ENCODE data around the gene SMG7. TPM values are rescaled to one million over a fixed set of nuclear protein-coding genes. Genes with fewer than 3 reads are reported as not detected.

The SMG7 gene
- polyA plus RNA-seq, 1 experiment = 35.1 TPM

DNA sequence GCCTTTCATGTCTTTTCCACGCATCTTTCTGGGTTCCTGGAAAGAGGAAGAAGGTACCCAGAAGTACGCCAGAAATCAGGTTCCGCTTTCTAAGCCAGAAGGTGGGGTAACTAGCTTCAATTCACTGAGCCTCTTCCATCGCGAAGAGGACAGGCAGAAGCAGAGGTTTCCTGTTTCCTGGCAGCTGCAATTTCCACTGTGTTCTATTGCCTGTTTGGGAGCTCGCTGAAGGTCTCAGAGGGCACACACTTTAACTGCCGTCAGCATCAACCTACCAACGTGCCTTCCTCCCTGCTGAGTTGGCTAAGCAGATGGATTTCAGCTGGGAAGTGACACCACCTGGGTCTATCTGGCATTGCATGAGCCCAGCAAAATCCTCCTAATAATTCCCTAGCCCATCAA is 108.0 kb downstream of the SMG7 start:
- CTCF ChIA-PET = interaction anchor here (0.7 to 1.2 kb wide), 5 partner anchors 11 to 618 kb away, joined by 3 to 4 read pairs (median 3); no protein-coding TSS in a partner anchor
- H3K27ac ChIP-seq (ENCODE audit: low read depth, low read length) = no peak overlapping the region
- TF ChIP-seq, protein P1, sequence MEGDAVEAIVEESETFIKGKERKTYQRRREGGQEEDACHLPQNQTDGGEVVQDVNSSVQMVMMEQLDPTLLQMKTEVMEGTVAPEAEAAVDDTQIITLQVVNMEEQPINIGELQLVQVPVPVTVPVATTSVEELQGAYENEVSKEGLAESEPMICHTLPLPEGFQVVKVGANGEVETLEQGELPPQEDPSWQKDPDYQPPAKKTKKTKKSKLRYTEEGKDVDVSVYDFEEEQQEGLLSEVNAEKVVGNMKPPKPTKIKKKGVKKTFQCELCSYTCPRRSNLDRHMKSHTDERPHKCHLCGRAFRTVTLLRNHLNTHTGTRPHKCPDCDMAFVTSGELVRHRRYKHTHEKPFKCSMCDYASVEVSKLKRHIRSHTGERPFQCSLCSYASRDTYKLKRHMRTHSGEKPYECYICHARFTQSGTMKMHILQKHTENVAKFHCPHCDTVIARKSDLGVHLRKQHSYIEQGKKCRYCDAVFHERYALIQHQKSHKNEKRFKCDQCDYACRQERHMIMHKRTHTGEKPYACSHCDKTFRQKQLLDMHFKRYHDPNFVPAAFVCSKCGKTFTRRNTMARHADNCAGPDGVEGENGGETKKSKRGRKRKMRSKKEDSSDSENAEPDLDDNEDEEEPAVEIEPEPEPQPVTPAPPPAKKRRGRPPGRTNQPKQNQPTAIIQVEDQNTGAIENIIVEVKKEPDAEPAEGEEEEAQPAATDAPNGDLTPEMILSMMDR (IDR thresholded peaks at IDR 0.05; ENCODE audit: low read depth, low read length) = peak; percentile 20; the same call in 1 of the 2 replicates
- DNase-seq (ENCODE audit: low read depth, low spot score) = no peak
- POLR2A ChIA-PET = no interaction called here
- H3K4me3 ChIP-seq (ENCODE audit: low read depth, low read length) = no peak overlapping the region
- peaks cover 3% of the 10 kb centered on the region for H3K27me3 ChIP-seq (ENCODE audit: control insufficient read depth, insufficient read depth, low read length)
- peaks cover 3% of the 10 kb centered on the region; the same call in 1 of the 2 replicates for H3K9me3 ChIP-seq (ENCODE audit: control insufficient read depth, insufficient read depth, low read length)

DNA sequence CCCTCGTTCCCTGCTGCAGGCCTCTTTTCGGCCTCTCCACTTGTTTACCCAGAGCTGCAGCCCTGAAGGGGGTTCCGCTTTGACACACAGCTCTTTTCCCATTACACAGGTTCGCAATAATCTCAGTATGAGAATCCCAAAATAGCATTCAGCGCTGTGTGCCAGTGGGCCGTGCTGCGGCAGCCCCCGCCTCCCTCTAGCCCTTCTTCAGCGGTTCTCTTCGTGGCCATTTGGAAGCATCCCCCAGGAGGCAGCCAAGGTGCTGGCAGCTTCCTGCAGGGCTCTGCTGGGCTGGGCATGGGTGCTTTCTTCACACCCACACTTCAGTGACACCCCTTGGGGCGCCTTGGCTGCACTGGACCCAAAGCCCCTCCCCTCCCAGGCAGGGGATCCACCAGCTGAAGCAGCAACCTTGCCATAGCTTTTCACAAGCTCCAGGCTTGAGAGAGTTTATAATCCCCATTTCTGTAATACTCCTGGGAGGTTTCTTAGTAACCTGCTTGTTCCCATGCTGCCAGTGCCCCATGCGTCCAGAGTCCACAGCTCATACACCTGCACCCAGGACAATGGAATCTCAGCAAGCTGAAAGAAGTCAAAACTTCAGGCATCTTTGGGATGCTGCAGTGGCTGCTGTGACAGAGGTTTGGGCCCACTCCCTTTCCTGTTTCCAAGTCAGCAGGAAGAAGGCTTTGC is 109.9 kb downstream of the SMG7 start:
- TF ChIP-seq, protein P1 (IDR thresholded peaks at IDR 0.05; ENCODE audit: low read depth, low read length) = no peak
- Histone ChIP-seq H3K9me3 (ENCODE audit: control insufficient read depth, insufficient read depth, low read length) (peaks cover 3% of the 10 kb centered on the region; the same call in 1 of the 2 replicates), H3K4me3 (ENCODE audit: low read depth, low read length) (no peak overlapping the region), H3K27ac (ENCODE audit: low read depth, low read length) (no peak overlapping the region), H3K27me3 (ENCODE audit: control insufficient read depth, insufficient read depth, low read length) (no peaks in the 10 kb centered on the region)
- DNase-seq (ENCODE audit: low read depth, low spot score) = no peak
- ChIA-PET CTCF (no interaction called here), POLR2A (no interaction called here)

DNA sequence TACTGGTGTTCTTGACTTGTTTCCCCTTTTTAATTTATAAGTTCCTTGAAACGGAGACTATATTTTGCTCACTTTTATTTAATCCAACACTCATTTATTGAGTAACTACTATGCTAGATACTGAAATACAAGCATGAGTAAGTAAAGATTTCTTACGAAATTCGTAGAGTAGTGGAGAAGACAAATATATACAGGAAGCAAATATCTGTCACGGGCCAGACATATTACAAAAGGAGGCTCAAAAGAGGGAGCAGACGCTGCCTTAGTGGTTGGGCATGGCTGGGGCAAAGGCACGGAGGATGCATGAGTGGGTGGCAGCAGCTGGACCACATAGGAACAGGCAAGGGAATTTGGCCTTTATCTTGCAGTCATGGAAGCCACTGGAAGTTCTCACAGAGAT is 111.2 kb downstream of the SMG7 start:
- ChIA-PET POLR2A (no interaction called here), CTCF (no interaction called here)
- DNase-seq (ENCODE audit: low read depth, low spot score) = no peak
- H3K27me3 ChIP-seq (ENCODE audit: control insufficient read depth, insufficient read depth, low read length) = no peaks in the 10 kb centered on the region
- TF ChIP-seq, protein P1 (IDR thresholded peaks at IDR 0.05; ENCODE audit: low read depth, low read length) = no peak
- no peak overlapping the region for H3K4me3 ChIP-seq (ENCODE audit: low read depth, low read length)
- H3K9me3 ChIP-seq (ENCODE audit: control insufficient read depth, insufficient read depth, low read length) = peaks cover 3% of the 10 kb centered on the region; the same call in 1 of the 2 replicates
- no peak overlapping the region for H3K27ac ChIP-seq (ENCODE audit: low read depth, low read length)

DNA sequence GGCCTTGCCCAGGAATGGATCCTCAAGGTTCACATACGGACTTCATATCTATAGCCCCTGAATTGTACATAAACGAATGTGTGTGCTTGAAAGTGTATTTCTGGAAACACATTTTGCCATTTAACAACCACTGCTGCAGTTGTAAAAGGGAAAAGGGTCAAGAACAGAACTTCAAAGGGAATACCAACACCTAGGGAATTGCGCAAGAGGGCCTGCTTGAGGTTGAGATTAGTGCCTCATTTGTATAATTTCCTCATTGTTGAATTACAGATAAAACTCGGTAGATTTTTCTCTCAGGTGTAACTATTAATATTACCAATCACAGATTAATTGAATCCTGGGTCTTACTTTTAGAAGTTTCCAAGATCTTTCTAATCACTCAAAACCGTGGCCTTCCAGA is 111.8 kb downstream of the SMG7 start:
- Histone ChIP-seq H3K4me3 (ENCODE audit: low read depth, low read length) (no peak overlapping the region), H3K9me3 (ENCODE audit: control insufficient read depth, insufficient read depth, low read length) (peaks cover 3% of the 10 kb centered on the region; the same call in 1 of the 2 replicates), H3K27ac (ENCODE audit: low read depth, low read length) (no peak overlapping the region), H3K27me3 (ENCODE audit: control insufficient read depth, insufficient read depth, low read length) (no peaks in the 10 kb centered on the region)
- ChIA-PET POLR2A (no interaction called here), CTCF (no interaction called here)
- TF ChIP-seq, protein P1 (IDR thresholded peaks at IDR 0.05; ENCODE audit: low read depth, low read length) = no peak
- DNase-seq (ENCODE audit: low read depth, low spot score) = no peak

DNA sequence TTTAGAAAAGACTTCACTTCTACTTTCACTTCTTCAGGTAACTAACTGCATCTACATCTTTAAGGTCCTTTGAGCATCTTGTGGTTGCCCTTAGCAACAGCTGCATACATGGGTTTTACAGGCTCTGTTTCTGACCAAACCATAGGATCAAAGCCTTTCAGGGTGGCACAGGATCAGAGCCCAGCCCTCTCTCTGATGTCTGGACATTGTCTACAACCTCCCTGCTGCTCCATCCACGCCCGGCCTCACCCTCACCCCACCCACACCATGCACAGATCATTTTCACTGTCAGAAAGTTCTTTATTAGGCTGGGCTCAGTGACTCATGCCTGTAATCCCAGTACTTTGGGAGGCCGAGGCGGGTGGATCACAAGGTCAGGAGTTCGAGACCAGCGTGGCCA is 112.7 kb downstream of the SMG7 start:
- TF ChIP-seq, protein P1 (IDR thresholded peaks at IDR 0.05; ENCODE audit: low read depth, low read length) = no peak
- POLR2A ChIA-PET = no interaction called here
- no peak overlapping the region for H3K27ac ChIP-seq (ENCODE audit: low read depth, low read length)
- H3K9me3 ChIP-seq (ENCODE audit: control insufficient read depth, insufficient read depth, low read length) = peaks cover 3% of the 10 kb centered on the region; the same call in 1 of the 2 replicates
- no peak for DNase-seq (ENCODE audit: low read depth, low spot score)
- H3K4me3 ChIP-seq (ENCODE audit: low read depth, low read length) = no peak overlapping the region
- CTCF ChIA-PET = interaction anchor here (0.6 kb wide), 1 partner anchor 21 kb away, joined by 4 read pairs; no protein-coding TSS in a partner anchor
- no peaks in the 10 kb centered on the region for H3K27me3 ChIP-seq (ENCODE audit: control insufficient read depth, insufficient read depth, low read length)
